ENCODE data around the gene ZNF546. TPM values are rescaled to one million over a fixed set of nuclear protein-coding genes. Genes with fewer than 3 reads are reported as not detected.
A peak's percentile ranks its signal among the peaks of the same experiment; 100 is the strongest.
"Not testable (repeated sequence)": the region's sequence is repeated elsewhere in the genome, so short reads cannot be mapped to it uniquely, and the experiment has no call there.

Gene ZNF546
- total RNA-seq, 4 donors from 2014 or later: 8.4 to 13.3 (median 10.2) TPM

DNA sequence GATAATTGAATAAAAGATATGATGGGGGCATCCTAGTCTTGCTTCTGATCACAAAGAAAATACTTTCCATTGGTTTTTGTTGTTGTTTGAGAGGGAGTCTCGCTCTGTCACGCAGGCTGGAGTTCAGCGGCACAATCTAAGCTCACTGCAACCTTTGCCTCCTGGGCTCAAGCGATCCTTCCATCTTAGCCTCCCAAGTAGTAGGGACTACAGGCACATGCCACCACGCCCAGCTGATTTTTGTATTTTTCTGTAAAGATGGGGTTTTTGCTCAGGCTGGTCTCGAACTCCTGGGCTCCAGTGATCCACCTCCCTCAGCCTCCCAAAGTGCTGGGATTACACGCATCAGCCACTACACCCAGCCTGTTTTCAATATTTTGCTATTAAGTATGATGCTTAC lies 42.9 kb upstream of the ZNF546 start:
- intact Hi-C loops (cut with DNase I): no loop called here
- 94 to 95% methylated on average over 7 of the region's 7 CpGs for WGBS, 2 donors

DNA sequence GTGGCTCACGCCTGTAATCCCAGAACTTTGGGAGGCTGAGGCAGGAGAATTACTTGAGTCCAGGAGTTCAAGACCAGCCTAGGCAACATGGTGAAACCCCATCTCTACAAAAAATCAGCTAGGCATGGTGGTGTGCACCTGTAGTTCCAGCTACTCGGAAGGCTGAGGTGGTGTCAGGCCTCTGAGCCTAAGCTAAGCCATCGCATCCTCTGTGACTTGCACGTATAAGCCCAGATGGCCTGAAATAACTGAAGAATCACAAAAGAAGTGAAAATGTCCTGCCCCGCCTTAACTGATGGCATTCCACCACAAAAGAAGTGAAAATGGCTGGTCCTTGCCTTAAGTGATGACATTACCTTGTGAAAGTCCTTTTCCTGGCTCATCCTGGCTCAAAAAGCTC lies 39.0 kb upstream of the ZNF546 start:
- 90 to 92% methylated on average over 5 of the region's 5 CpGs for WGBS, 2 donors
- H3K4me1 ChIP-seq: peaks cover 9 to 14% of the 10 kb centered on the region in 2 donors
- H3K9me3 ChIP-seq; DNase-seq; H3K36me3 ChIP-seq; H3K4me3 ChIP-seq (replicated peaks in 1 of 3); H3K27me3 ChIP-seq; H3K27ac ChIP-seq; intact Hi-C loops (cut with DNase I): not testable (repeated sequence)

More for the DNA sequence above, 42.9 kb upstream of the ZNF546 start:
- Histone ChIP-seq H3K4me1 (no peaks in the 10 kb centered on the region), H3K4me3 (replicated peaks in 1 of 3) (no peak overlapping the region), H3K27ac (no peak overlapping the region), H3K27me3 (no peaks in the 10 kb centered on the region), H3K9me3 (no peaks in the 10 kb centered on the region), H3K36me3 (no peaks in the 10 kb centered on the region)
- TF ChIP-seq, protein P1, sequence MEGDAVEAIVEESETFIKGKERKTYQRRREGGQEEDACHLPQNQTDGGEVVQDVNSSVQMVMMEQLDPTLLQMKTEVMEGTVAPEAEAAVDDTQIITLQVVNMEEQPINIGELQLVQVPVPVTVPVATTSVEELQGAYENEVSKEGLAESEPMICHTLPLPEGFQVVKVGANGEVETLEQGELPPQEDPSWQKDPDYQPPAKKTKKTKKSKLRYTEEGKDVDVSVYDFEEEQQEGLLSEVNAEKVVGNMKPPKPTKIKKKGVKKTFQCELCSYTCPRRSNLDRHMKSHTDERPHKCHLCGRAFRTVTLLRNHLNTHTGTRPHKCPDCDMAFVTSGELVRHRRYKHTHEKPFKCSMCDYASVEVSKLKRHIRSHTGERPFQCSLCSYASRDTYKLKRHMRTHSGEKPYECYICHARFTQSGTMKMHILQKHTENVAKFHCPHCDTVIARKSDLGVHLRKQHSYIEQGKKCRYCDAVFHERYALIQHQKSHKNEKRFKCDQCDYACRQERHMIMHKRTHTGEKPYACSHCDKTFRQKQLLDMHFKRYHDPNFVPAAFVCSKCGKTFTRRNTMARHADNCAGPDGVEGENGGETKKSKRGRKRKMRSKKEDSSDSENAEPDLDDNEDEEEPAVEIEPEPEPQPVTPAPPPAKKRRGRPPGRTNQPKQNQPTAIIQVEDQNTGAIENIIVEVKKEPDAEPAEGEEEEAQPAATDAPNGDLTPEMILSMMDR (IDR thresholded peaks at IDR 0.05): no peak
- no peak for TF ChIP-seq POLR2A (IDR thresholded peaks at IDR 0.05)
- no peak for DNase-seq

DNA sequence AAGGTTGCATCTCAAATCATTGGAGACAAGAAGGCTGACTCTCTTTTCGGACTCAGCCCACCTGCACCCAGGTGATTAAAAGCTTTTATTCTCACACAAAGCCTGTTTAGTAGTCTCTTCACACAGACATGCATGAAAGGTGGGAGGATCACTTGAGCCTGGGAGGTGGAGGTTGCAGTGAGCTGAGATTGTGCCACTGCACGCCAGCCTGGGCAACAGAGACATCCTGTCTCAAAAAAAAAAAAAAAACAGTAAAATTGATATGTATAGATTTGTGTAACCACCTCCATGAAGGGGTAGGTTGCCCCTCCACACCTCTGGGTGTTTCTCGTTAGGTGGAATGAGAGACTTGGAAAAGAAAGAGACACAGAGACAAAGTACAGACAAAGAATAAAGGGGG lies 37.9 kb upstream of the ZNF546 start:
- peaks cover 9 to 14% of the 10 kb centered on the region in 2 donors for H3K4me1 ChIP-seq
- H3K4me3 ChIP-seq (replicated peaks in 1 of 3); H3K9me3 ChIP-seq; H3K27me3 ChIP-seq; H3K36me3 ChIP-seq; H3K27ac ChIP-seq; intact Hi-C loops (cut with DNase I); DNase-seq: not testable (repeated sequence)
- WGBS, 2 donors: 83 to 91% methylated on average over 3 of the region's 3 CpGs

DNA sequence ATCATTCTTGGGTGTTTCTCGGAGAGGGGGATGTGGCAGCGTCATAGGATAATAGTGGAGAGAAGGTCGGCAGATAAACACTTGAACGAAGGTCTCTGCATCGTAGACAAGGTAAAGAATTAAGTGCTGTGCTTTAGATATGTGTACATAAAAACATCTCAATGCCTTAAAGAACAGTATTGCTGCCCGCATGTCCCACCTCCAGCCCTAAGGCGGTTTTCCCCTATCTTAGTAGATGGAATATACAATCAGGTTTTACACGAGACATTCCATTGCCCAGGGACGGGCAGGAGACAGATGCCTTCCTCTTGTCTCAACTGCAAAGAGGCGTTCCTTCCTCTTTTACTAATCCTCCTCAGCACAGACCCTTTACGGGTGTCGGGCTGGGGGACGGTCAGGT lies 37.5 kb upstream of the ZNF546 start:
- intact Hi-C loops (cut with DNase I); H3K27ac ChIP-seq; H3K9me3 ChIP-seq; H3K36me3 ChIP-seq; DNase-seq; H3K27me3 ChIP-seq; H3K4me3 ChIP-seq (replicated peaks in 1 of 3): not testable (repeated sequence)
- 73 to 77% methylated on average over 13 of the region's 13 CpGs for WGBS, 2 donors
- peaks cover 9 to 14% of the 10 kb centered on the region in 2 donors for H3K4me1 ChIP-seq

DNA sequence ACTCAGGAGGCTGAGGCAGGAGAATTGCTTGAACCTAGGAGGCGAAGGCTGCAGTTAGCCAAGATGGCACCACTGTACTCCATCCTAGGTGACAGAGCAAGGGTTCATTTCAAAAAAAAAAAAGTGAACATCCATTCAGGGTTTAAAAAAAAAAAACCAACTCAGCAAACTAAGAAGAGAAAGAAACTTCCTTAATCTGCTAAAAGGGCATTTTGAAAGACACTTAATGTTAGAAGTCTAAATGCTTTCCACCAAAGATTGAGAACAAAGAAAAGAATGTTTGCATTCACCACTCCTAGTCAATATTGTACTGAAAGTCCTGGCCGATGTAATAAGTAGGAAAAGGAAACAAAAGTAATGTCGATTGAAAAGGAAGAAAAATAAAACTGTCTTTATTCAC lies 33.0 kb upstream of the ZNF546 start:
- peaks cover 26 to 32% of the 10 kb centered on the region in 2 donors for H3K4me1 ChIP-seq
- no peak overlapping the region for H3K27ac ChIP-seq
- H3K27me3 ChIP-seq: no peaks in the 10 kb centered on the region
- intact Hi-C loops (cut with DNase I): no loop called here
- no peak for DNase-seq
- H3K36me3 ChIP-seq: no peaks in the 10 kb centered on the region
- 68 to 73% methylated on average over 3 of the region's 3 CpGs for WGBS, 2 donors
- no peaks in the 10 kb centered on the region for H3K9me3 ChIP-seq
- H3K4me3 ChIP-seq (replicated peaks in 1 of 3): no peak overlapping the region
- TF ChIP-seq, protein P1 (IDR thresholded peaks at IDR 0.05): no peak
- TF ChIP-seq POLR2A (IDR thresholded peaks at IDR 0.05): no peak

DNA sequence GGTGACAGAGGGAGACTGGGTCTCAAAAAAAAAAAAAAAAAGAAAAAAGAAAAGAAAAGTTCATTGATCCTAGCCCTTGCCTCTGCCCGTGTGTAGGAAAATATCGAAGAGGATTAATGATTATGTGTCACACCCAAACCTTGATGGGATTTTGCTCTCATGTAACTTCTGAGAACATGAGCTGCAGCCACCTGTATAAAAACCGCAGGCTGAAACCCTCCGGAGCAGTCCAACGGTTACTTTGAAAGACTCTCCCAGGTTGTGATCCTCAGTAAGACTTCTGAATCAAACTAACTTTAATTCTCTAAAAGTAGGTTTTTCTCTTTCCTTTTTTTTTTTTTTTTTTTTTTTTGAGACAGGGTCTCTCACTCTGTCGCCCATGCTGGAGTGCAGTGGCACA lies 30.2 kb upstream of the ZNF546 start:
- Histone ChIP-seq H3K27me3 (no peaks in the 10 kb centered on the region), H3K4me3 (replicated peaks in 1 of 3) (no peak overlapping the region), H3K9me3 (no peaks in the 10 kb centered on the region), H3K36me3 (no peaks in the 10 kb centered on the region), H3K27ac (peak overlapping the region in 2 of 3 donors; percentile 83 to 84), H3K4me1 (peaks cover 23 to 39% of the 10 kb centered on the region in 2 donors)
- DNase-seq: no peak
- TF ChIP-seq POLR2A (IDR thresholded peaks at IDR 0.05): no peak
- TF ChIP-seq, protein P1 (IDR thresholded peaks at IDR 0.05): no peak
- intact Hi-C loops (cut with DNase I): no loop called here
- WGBS, 2 donors: 94 to 97% methylated on average over 6 of the region's 6 CpGs

DNA sequence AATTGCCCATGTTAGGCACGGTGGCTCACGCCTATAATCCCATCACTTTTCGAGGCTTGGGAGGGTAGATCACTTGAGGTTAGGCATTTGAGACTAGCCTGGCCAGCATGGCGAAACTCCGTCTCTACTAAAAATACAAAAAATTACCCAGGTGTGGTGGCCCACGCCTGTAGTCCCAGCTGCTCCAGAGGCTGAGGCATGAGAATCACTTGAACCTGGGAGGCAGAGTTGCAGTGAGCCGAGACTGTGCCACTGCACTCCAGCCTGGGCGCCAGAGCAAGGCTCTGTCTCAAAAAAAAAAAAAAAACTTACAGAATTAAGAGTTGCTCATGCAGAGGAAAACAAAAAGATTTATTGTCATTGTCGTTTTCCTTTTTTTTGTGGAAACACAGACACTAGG lies 29.3 kb upstream of the ZNF546 start:
- H3K4me1 ChIP-seq: peaks cover 23 to 47% of the 10 kb centered on the region in 2 donors
- intact Hi-C loops (cut with DNase I): no loop called here

More for the DNA sequence above, 29.3 kb upstream of the ZNF546 start:
- H3K36me3 ChIP-seq: peaks cover 3 to 5% of the 10 kb centered on the region in 2 donors
- H3K27me3 ChIP-seq: no peaks in the 10 kb centered on the region
- no peaks in the 10 kb centered on the region for H3K9me3 ChIP-seq
- WGBS, 2 donors: 49% methylated on average over 9 of the region's 9 CpGs
- no peak overlapping the region for H3K4me3 ChIP-seq (replicated peaks in 1 of 3)
- DNase-seq: peak; percentile 65
- H3K27ac ChIP-seq: peak overlapping the region; percentile 83 to 92 (median 84)
- no peak for TF ChIP-seq POLR2A (IDR thresholded peaks at IDR 0.05)
- TF ChIP-seq, protein P1 (IDR thresholded peaks at IDR 0.05): no peak

All from thyroid gland (tissue), 4 donors.